ENCODE data around the gene KIAA0825. TPM values are rescaled to one million over a fixed set of nuclear protein-coding genes. Genes with fewer than 3 reads are reported as not detected.

KIAA0825 gene
- total and polyA plus RNA-seq, 7 donors, result 0.46 to 4.6 (median 3.3) TPM; not detected in 1

- Histone ChIP-seq H3K27ac (no peak overlapping the region), H3K27me3 (no peaks in the 10 kb centered on the region), H3K9me3 (no peaks in the 10 kb centered on the region), H3K4me3 (no peak overlapping the region), H3K4me1 (peaks cover 0 to 20% (median 13%) of the 10 kb centered on the region in 4 donors), H3K36me3 (no peaks in the 10 kb centered on the region)
- TF ChIP-seq POLR2AphosphoS5 (IDR thresholded peaks at IDR 0.05) (no peak), EP300 (IDR thresholded peaks at IDR 0.05) (no peak), POLR2A (IDR thresholded peaks at IDR 0.05) (no peak)
- TF ChIP-seq, protein P1, sequence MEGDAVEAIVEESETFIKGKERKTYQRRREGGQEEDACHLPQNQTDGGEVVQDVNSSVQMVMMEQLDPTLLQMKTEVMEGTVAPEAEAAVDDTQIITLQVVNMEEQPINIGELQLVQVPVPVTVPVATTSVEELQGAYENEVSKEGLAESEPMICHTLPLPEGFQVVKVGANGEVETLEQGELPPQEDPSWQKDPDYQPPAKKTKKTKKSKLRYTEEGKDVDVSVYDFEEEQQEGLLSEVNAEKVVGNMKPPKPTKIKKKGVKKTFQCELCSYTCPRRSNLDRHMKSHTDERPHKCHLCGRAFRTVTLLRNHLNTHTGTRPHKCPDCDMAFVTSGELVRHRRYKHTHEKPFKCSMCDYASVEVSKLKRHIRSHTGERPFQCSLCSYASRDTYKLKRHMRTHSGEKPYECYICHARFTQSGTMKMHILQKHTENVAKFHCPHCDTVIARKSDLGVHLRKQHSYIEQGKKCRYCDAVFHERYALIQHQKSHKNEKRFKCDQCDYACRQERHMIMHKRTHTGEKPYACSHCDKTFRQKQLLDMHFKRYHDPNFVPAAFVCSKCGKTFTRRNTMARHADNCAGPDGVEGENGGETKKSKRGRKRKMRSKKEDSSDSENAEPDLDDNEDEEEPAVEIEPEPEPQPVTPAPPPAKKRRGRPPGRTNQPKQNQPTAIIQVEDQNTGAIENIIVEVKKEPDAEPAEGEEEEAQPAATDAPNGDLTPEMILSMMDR (IDR thresholded peaks at IDR 0.05), result no peak
- 94 to 95% methylated on average over 5 of the region's 5 CpGs for WGBS, 2 donors
- intact Hi-C loops (cut with DNase I), result no loop called here
- DNase-seq, result no peak
Measured at GRCh38 chr5:94620256-94620655, 1.9 kb upstream of the KIAA0825 start.

DNA sequence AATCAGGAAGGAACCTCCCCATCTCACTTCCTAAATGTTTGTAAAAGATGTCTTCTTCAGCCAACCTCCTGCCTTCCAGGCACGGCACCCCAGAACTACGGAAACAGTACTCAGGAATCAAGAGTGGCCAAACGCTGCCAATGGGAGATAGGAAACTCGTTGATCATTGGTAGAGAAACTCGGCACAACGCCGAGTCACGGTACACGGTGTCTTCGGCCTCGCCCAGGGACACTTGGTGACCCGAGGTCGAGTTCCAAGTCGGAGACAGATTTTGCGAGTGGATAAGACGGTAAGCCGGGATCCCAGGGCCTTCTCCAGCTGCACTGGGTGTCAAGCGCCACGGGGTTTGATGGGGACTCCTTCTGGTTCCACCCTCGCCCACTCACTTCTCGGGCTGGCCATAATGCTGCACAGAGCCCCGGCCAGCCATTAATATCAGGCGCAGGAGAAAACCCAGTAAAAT is 343 bp downstream of the KIAA0825 start:
- WGBS, 2 donors, result 0 to 1% methylated on average over 23 of the region's 23 CpGs
- intact Hi-C loops (cut with DNase I), result loop anchor here (5.0 kb wide), 1 partner anchor 506 kb away; a partner anchor contains a TSS
- TF ChIP-seq POLR2A (IDR thresholded peaks at IDR 0.05), result no peak
- TF ChIP-seq EP300 (IDR thresholded peaks at IDR 0.05), result no peak
- TF ChIP-seq POLR2AphosphoS5 (IDR thresholded peaks at IDR 0.05), result no peak
- TF ChIP-seq, protein P1 (IDR thresholded peaks at IDR 0.05), result no peak
- H3K27ac ChIP-seq, result peak overlapping the region; percentile 74 to 82 (median 78)
- peak; percentile 78 for DNase-seq
- H3K36me3 ChIP-seq, result no peaks in the 10 kb centered on the region
- H3K27me3 ChIP-seq, result no peaks in the 10 kb centered on the region
- no peaks in the 10 kb centered on the region for H3K9me3 ChIP-seq
- H3K4me1 ChIP-seq, result peaks cover 0 to 20% (median 13%) of the 10 kb centered on the region in 4 donors
- peak overlapping the region; percentile 58 to 85 (median 74) for H3K4me3 ChIP-seq

DNA sequence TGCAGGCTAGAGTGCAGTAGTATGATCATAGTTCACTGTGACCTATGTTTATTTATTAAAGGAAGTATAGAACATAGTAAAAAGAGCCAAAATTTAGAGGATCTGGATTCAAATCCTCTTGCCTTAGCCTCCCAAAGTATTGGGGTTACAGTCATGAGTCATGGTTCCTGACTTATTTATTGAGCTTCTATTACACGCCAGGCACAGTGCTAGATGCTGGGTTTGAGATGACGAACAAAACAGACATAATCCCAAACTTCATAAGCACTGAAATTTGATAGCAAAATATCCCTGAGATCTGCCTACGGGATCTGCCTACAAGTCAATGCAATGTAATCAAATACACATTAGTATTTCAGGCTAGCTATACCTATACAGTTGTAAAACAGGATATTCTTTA is 2.5 kb downstream of the KIAA0825 start:
- TF ChIP-seq EP300 (IDR thresholded peaks at IDR 0.05), result no peak
- TF ChIP-seq POLR2AphosphoS5 (IDR thresholded peaks at IDR 0.05), result no peak
- TF ChIP-seq, protein P1 (IDR thresholded peaks at IDR 0.05), result no peak
- TF ChIP-seq POLR2A (IDR thresholded peaks at IDR 0.05), result no peak
- H3K4me1 ChIP-seq, result peaks cover 0 to 20% (median 13%) of the 10 kb centered on the region in 4 donors
- intact Hi-C loops (cut with DNase I), result loop anchor here (5.0 kb wide), 1 partner anchor 504 kb away; a partner anchor contains a TSS
- no peaks in the 10 kb centered on the region for H3K27me3 ChIP-seq
- no peaks in the 10 kb centered on the region for H3K36me3 ChIP-seq
- H3K9me3 ChIP-seq, result no peaks in the 10 kb centered on the region
- no peak for DNase-seq
- H3K27ac ChIP-seq, result no peak overlapping the region
- H3K4me3 ChIP-seq, result no peak overlapping the region
- 95 to 97% methylated on average over 3 of the region's 3 CpGs for WGBS, 2 donors

GRCh38 chr5:94614156-94614805 is 4.1 kb downstream of the KIAA0825 start:
- no peak for DNase-seq
- WGBS, 2 donors, result 89 to 95% methylated on average over 2 of the region's 2 CpGs
- Histone ChIP-seq H3K9me3 (no peaks in the 10 kb centered on the region), H3K4me1 (peaks cover 0 to 13% (median 9%) of the 10 kb centered on the region in 4 donors), H3K27me3 (no peaks in the 10 kb centered on the region), H3K27ac (no peak overlapping the region), H3K4me3 (no peak overlapping the region), H3K36me3 (no peaks in the 10 kb centered on the region)
- TF ChIP-seq, protein P1 (IDR thresholded peaks at IDR 0.05), result no peak
- TF ChIP-seq POLR2A (IDR thresholded peaks at IDR 0.05), result no peak
- no peak for TF ChIP-seq POLR2AphosphoS5 (IDR thresholded peaks at IDR 0.05)
- no peak for TF ChIP-seq EP300 (IDR thresholded peaks at IDR 0.05)
- intact Hi-C loops (cut with DNase I), result no loop called here
